ENCODE measurements around the gene GNB1.

Gene GNB1

GRCh38 chr1:1901641-1902294, 10.9 kb upstream of the GNB1 start:
- Histone ChIP-seq H2BK120ac (ENCODE audit: low read depth, low read length) (no peak overlapping the region), H3K4me2 (ENCODE audit: insufficient read depth, low read length, poor library complexity, severe bottlenecking) (no peak overlapping the region), H3K36me3 (replicated peaks in 1 of 2; ENCODE audit: control insufficient read depth in 2 of 2, insufficient read depth in 2 of 2, low read length in 2 of 2) (no peaks in the 10 kb centered on the region), H3K9ac (ENCODE audit: low read depth, low read length, poor library complexity) (peak overlapping the region; percentile 9), H3K23ac (ENCODE audit: low read depth, low read length, poor library complexity) (peak overlapping the region; percentile 43), H4K91ac (ENCODE audit: low read depth, low read length, poor library complexity) (no peak overlapping the region), H2BK12ac (ENCODE audit: low read length) (peak overlapping the region; percentile 7), H2AFZ (ENCODE audit: low read length) (no peak overlapping the region), H3K4me1 (ENCODE audit: control insufficient read depth in 2 of 2, insufficient read depth in 1 of 2, low read depth in 1 of 2, low read length in 2 of 2) (no peaks in the 10 kb centered on the region), H3K27me3 (ENCODE audit: control insufficient read depth in 3 of 3, insufficient read depth in 3 of 3, low read depth in 1 of 3, low read length in 3 of 3) (no peaks in the 10 kb centered on the region), H3K4ac (ENCODE audit: low read length) (no peak overlapping the region), H2BK5ac (ENCODE audit: low read length) (no peak overlapping the region), H3K79me1 (ENCODE audit: low read depth, low read length) (peaks cover 2% of the 10 kb centered on the region), H3K18ac (ENCODE audit: low read length) (peak overlapping the region; percentile 48), H3K9me3 (replicated peaks in 1 of 2; ENCODE audit: control insufficient read depth in 2 of 2, insufficient read depth in 1 of 2, low read depth in 1 of 2, low read length in 2 of 2) (peaks cover 4 to 11% of the 10 kb centered on the region in 2 donors), H2AK5ac (ENCODE audit: low read depth, low read length) (peak overlapping the region; percentile 74), H3K27ac (replicated peaks; ENCODE audit: low read length) (no peak overlapping the region), H2BK15ac (ENCODE audit: low read length) (peak overlapping the region; percentile 33), H3K4me3 (ENCODE audit: low read length in 2 of 2) (no peak overlapping the region), H3K14ac (ENCODE audit: low read length) (no peak overlapping the region), H4K8ac (ENCODE audit: low read depth, low read length) (no peak overlapping the region)
- WGBS, 2 donors (ENCODE audit: extremely low coverage in 2 of 2, insufficient read length in 2 of 2, insufficient replicate concordance in 1 of 2): no CpG with 5 or more reads among the region's 13 CpGs
- no peak for DNase-seq (ENCODE audit: low spot score)

- no peak overlapping the region for H3K4me3 ChIP-seq (ENCODE audit: low read length in 2 of 2)
- H3K23ac ChIP-seq (ENCODE audit: low read depth, low read length, poor library complexity): no peak overlapping the region
- DNase-seq (ENCODE audit: low spot score): no peak
- no peak overlapping the region for H4K91ac ChIP-seq (ENCODE audit: low read depth, low read length, poor library complexity)
- H3K14ac ChIP-seq (ENCODE audit: low read length): no peak overlapping the region
- H3K27me3 ChIP-seq (ENCODE audit: control insufficient read depth in 3 of 3, insufficient read depth in 3 of 3, low read depth in 1 of 3, low read length in 3 of 3): no peaks in the 10 kb centered on the region
- H3K4me2 ChIP-seq (ENCODE audit: insufficient read depth, low read length, poor library complexity, severe bottlenecking): no peak overlapping the region
- peaks cover 4 to 11% of the 10 kb centered on the region in 2 donors for H3K9me3 ChIP-seq (replicated peaks in 1 of 2; ENCODE audit: control insufficient read depth in 2 of 2, insufficient read depth in 1 of 2, low read depth in 1 of 2, low read length in 2 of 2)
- no peaks in the 10 kb centered on the region for H3K4me1 ChIP-seq (ENCODE audit: control insufficient read depth in 2 of 2, insufficient read depth in 1 of 2, low read depth in 1 of 2, low read length in 2 of 2)
- WGBS, 2 donors (ENCODE audit: extremely low coverage in 2 of 2, insufficient read length in 2 of 2, insufficient replicate concordance in 1 of 2): no CpG with 5 or more reads among the region's 14 CpGs
- H2AFZ ChIP-seq (ENCODE audit: low read length): no peak overlapping the region
- no peak overlapping the region for H3K9ac ChIP-seq (ENCODE audit: low read depth, low read length, poor library complexity)
- no peak overlapping the region for H3K4ac ChIP-seq (ENCODE audit: low read length)
- H3K18ac ChIP-seq (ENCODE audit: low read length): no peak overlapping the region
- no peaks in the 10 kb centered on the region for H3K36me3 ChIP-seq (replicated peaks in 1 of 2; ENCODE audit: control insufficient read depth in 2 of 2, insufficient read depth in 2 of 2, low read length in 2 of 2)
- H2BK120ac ChIP-seq (ENCODE audit: low read depth, low read length): no peak overlapping the region
- no peak overlapping the region for H2BK5ac ChIP-seq (ENCODE audit: low read length)
- no peak overlapping the region for H2BK12ac ChIP-seq (ENCODE audit: low read length)
- peaks cover 2% of the 10 kb centered on the region for H3K79me1 ChIP-seq (ENCODE audit: low read depth, low read length)
- no peak overlapping the region for H2BK15ac ChIP-seq (ENCODE audit: low read length)
- no peak overlapping the region for H4K8ac ChIP-seq (ENCODE audit: low read depth, low read length)
- no peak overlapping the region for H3K27ac ChIP-seq (replicated peaks; ENCODE audit: low read length)
- H2AK5ac ChIP-seq (ENCODE audit: low read depth, low read length): peak overlapping the region; percentile 61
Measured at GRCh38 chr1:1900883-1901640, 10.2 kb upstream of the GNB1 start.

GRCh38 chr1:1899967-1900327, 9.1 kb upstream of the GNB1 start:
- no peaks in the 10 kb centered on the region for H3K27me3 ChIP-seq (ENCODE audit: control insufficient read depth in 3 of 3, insufficient read depth in 3 of 3, low read depth in 1 of 3, low read length in 3 of 3)
- DNase-seq (ENCODE audit: low spot score): no peak
- no peak overlapping the region for H2AFZ ChIP-seq (ENCODE audit: low read length)
- H2AK5ac ChIP-seq (ENCODE audit: low read depth, low read length): peak overlapping the region; percentile 45
- H3K14ac ChIP-seq (ENCODE audit: low read length): peak overlapping the region; percentile 91
- peak overlapping the region; percentile 90 for H2BK12ac ChIP-seq (ENCODE audit: low read length)
- H3K23ac ChIP-seq (ENCODE audit: low read depth, low read length, poor library complexity): peak overlapping the region; percentile 9
- H2BK5ac ChIP-seq (ENCODE audit: low read length): no peak overlapping the region
- H3K9ac ChIP-seq (ENCODE audit: low read depth, low read length, poor library complexity): no peak overlapping the region
- peak overlapping the region; percentile 57 for H3K18ac ChIP-seq (ENCODE audit: low read length)
- H3K27ac ChIP-seq (replicated peaks; ENCODE audit: low read length): no peak overlapping the region
- no peak overlapping the region for H3K4ac ChIP-seq (ENCODE audit: low read length)
- no peak overlapping the region for H4K8ac ChIP-seq (ENCODE audit: low read depth, low read length)
- no peaks in the 10 kb centered on the region for H3K36me3 ChIP-seq (replicated peaks in 1 of 2; ENCODE audit: control insufficient read depth in 2 of 2, insufficient read depth in 2 of 2, low read length in 2 of 2)
- no CpG with 5 or more reads among the region's 9 CpGs for WGBS, 2 donors (ENCODE audit: extremely low coverage in 2 of 2, insufficient read length in 2 of 2, insufficient replicate concordance in 1 of 2)
- peaks cover 2 to 6% of the 10 kb centered on the region in 2 donors for H3K4me1 ChIP-seq (ENCODE audit: control insufficient read depth in 2 of 2, insufficient read depth in 1 of 2, low read depth in 1 of 2, low read length in 2 of 2)
- no peak overlapping the region for H3K4me2 ChIP-seq (ENCODE audit: insufficient read depth, low read length, poor library complexity, severe bottlenecking)
- no peak overlapping the region for H3K4me3 ChIP-seq (ENCODE audit: low read length in 2 of 2)
- no peak overlapping the region for H2BK120ac ChIP-seq (ENCODE audit: low read depth, low read length)
- H3K9me3 ChIP-seq (replicated peaks in 1 of 2; ENCODE audit: control insufficient read depth in 2 of 2, insufficient read depth in 1 of 2, low read depth in 1 of 2, low read length in 2 of 2): peaks cover 4 to 11% of the 10 kb centered on the region in 2 donors
- peak overlapping the region; percentile 55 for H2BK15ac ChIP-seq (ENCODE audit: low read length)
- peak overlapping the region; percentile 87 for H4K91ac ChIP-seq (ENCODE audit: low read depth, low read length, poor library complexity)
- H3K79me1 ChIP-seq (ENCODE audit: low read depth, low read length): peaks cover 4% of the 10 kb centered on the region

GRCh38 chr1:1899266-1899966, 8.5 kb upstream of the GNB1 start:
- Histone ChIP-seq H2BK120ac (ENCODE audit: low read depth, low read length) (no peak overlapping the region), H3K27ac (replicated peaks; ENCODE audit: low read length) (no peak overlapping the region), H3K27me3 (ENCODE audit: control insufficient read depth in 3 of 3, insufficient read depth in 3 of 3, low read depth in 1 of 3, low read length in 3 of 3) (no peaks in the 10 kb centered on the region), H3K9me3 (replicated peaks in 1 of 2; ENCODE audit: control insufficient read depth in 2 of 2, insufficient read depth in 1 of 2, low read depth in 1 of 2, low read length in 2 of 2) (peaks cover 4 to 11% of the 10 kb centered on the region in 2 donors), H3K23ac (ENCODE audit: low read depth, low read length, poor library complexity) (peak overlapping the region; percentile 9), H3K9ac (ENCODE audit: low read depth, low read length, poor library complexity) (peak overlapping the region; percentile 67), H3K4me1 (ENCODE audit: control insufficient read depth in 2 of 2, insufficient read depth in 1 of 2, low read depth in 1 of 2, low read length in 2 of 2) (peaks cover 7 to 11% of the 10 kb centered on the region in 2 donors), H3K14ac (ENCODE audit: low read length) (peak overlapping the region; percentile 91), H2AK5ac (ENCODE audit: low read depth, low read length) (peak overlapping the region; percentile 45), H3K18ac (ENCODE audit: low read length) (peak overlapping the region; percentile 77), H4K8ac (ENCODE audit: low read depth, low read length) (no peak overlapping the region), H2AFZ (ENCODE audit: low read length) (no peak overlapping the region), H3K4ac (ENCODE audit: low read length) (no peak overlapping the region), H3K79me1 (ENCODE audit: low read depth, low read length) (peaks cover 2% of the 10 kb centered on the region), H3K4me3 (ENCODE audit: low read length in 2 of 2) (no peak overlapping the region), H2BK5ac (ENCODE audit: low read length) (no peak overlapping the region), H4K91ac (ENCODE audit: low read depth, low read length, poor library complexity) (peak overlapping the region; percentile 87), H3K4me2 (ENCODE audit: insufficient read depth, low read length, poor library complexity, severe bottlenecking) (no peak overlapping the region), H3K36me3 (replicated peaks in 1 of 2; ENCODE audit: control insufficient read depth in 2 of 2, insufficient read depth in 2 of 2, low read length in 2 of 2) (no peaks in the 10 kb centered on the region), H2BK15ac (ENCODE audit: low read length) (peak overlapping the region; percentile 55), H2BK12ac (ENCODE audit: low read length) (peak overlapping the region; percentile 90)
- no CpG with 5 or more reads among the region's 16 CpGs for WGBS, 2 donors (ENCODE audit: extremely low coverage in 2 of 2, insufficient read length in 2 of 2, insufficient replicate concordance in 1 of 2)
- DNase-seq (ENCODE audit: low spot score): no peak
